Dermis microvascular lymphatic vessel endothelial cell (primary cell): ENCODE measurements around the gene KRTAP4-16. TPM values are rescaled to one million over a fixed set of nuclear protein-coding genes. Genes with fewer than 3 reads are reported as not detected.
"Not testable (repeated sequence)": the region's sequence is repeated elsewhere in the genome, so short reads cannot be mapped to it uniquely, and the experiment has no call there.

Source experiments
- DNase-seq, 2 donors: peaks; one replicate each; pipeline versions ENCODE4 v3.0.0 to v3.0.0-alpha.2; 2010; ENCODE audit warnings: low read depth in 2 of 2
- total RNA-seq: library from RNA; depleted of rRNA; stranded (reverse); fragments of >200 nt; gene quantifications from 2 replicates; pipeline ENCODE4 v1.2.1, GENCODE V29; 2014

KRTAP4-16 gene
- total RNA-seq, 1 donor from 2014 or later, result not detected

- peak; percentile 36 to 72 for DNase-seq
Measured at GRCh38 chr17:41119696-41120690, 18.0 kb upstream of the KRTAP4-16 start.

GRCh38 chr17:41118721-41119120, 16.7 kb upstream of the KRTAP4-16 start:
- DNase-seq, result no peak

- DNase-seq, result not testable (repeated sequence)
Measured at GRCh38 chr17:41117846-41118386, 15.9 kb upstream of the KRTAP4-16 start, which contains the start of gene KRTAP4-11. Gene KRTAP4-11, minus strand, starts transcription at chr17:41118373. Its CDS starts 58 bp downstream, at chr17:41118315.

GRCh38 chr17:41116297-41116696, 14.3 kb upstream of the KRTAP4-16 start:
- no peak for DNase-seq

GRCh38 chr17:41111151-41111885, 9.3 kb upstream of the KRTAP4-16 start:
- no peak for DNase-seq

- not testable (repeated sequence) for DNase-seq
Measured at GRCh38 chr17:41108728-41109386, 6.8 kb upstream of the KRTAP4-16 start.

GRCh38 chr17:41107941-41108450, 6.0 kb upstream of the KRTAP4-16 start:
- no peak for DNase-seq

- not testable (repeated sequence) for DNase-seq
Measured at GRCh38 chr17:41105347-41105746, 3.3 kb upstream of the KRTAP4-16 start, which contains the start of gene KRTAP4-9. Gene KRTAP4-9, plus strand, starts transcription at chr17:41105389. Its CDS starts 0 bp downstream, at chr17:41105389.

GRCh38 chr17:41104386-41105038, 2.5 kb upstream of the KRTAP4-16 start:
- DNase-seq, result not testable (repeated sequence)

- no peak for DNase-seq
Measured at GRCh38 chr17:41103896-41104295, 1.9 kb upstream of the KRTAP4-16 start.

GRCh38 chr17:41099682-41100480, 2.1 kb downstream of the KRTAP4-16 start:
- DNase-seq, result peak in 1 of 2 donors; percentile 64

- no peak for DNase-seq
Measured at GRCh38 chr17:41098481-41098880, 3.5 kb downstream of the KRTAP4-16 start.

GRCh38 chr17:41098042-41098441, 4.0 kb downstream of the KRTAP4-16 start, which contains the start of gene KRTAP4-8:
Gene KRTAP4-8, minus strand, starts transcription at chr17:41098142. Its CDS starts 58 bp downstream, at chr17:41098084.
- no peak for DNase-seq

GRCh38 chr17:41096055-41096454, 6.0 kb downstream of the KRTAP4-16 start:
- DNase-seq, result no peak

- DNase-seq, result not testable (repeated sequence)
Measured at GRCh38 chr17:41088760-41089352, 13.2 kb downstream of the KRTAP4-16 start.

GRCh38 chr17:41084100-41084856, 17.7 kb downstream of the KRTAP4-16 start, which contains the start of gene KRTAP4-7:
Gene KRTAP4-7, plus strand, starts transcription at chr17:41084150. Its CDS starts 57 bp downstream, at chr17:41084207.
- DNase-seq, result not testable (repeated sequence)

GRCh38 chr17:41083427-41083826, 18.6 kb downstream of the KRTAP4-16 start:
- not testable (repeated sequence) for DNase-seq

- no peak for DNase-seq
Measured at GRCh38 chr17:41082626-41083025, 19.4 kb downstream of the KRTAP4-16 start.
